ENCODE results near the gene PARD3B.

PARD3B gene

DNA sequence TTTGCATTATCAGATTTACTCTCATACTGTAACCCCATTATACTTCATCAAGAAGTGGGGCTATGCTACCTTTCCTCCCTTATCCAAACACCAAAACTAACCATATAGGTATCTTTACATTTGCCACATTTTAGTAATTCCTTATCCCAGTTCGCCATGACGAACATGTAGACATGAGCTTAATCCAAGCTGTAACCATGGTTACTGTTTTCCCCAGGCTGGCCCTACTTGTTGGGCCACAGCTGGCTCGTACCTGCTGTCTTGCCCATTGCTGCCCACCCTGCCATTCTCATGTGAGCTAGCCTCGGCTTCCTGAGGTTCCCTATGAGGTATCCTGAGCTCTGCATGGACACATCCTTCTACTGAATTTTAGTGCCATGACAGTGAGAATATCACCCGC lies 117.7 kb downstream of the PARD3B start:
- DNase-seq = no peak

DNA sequence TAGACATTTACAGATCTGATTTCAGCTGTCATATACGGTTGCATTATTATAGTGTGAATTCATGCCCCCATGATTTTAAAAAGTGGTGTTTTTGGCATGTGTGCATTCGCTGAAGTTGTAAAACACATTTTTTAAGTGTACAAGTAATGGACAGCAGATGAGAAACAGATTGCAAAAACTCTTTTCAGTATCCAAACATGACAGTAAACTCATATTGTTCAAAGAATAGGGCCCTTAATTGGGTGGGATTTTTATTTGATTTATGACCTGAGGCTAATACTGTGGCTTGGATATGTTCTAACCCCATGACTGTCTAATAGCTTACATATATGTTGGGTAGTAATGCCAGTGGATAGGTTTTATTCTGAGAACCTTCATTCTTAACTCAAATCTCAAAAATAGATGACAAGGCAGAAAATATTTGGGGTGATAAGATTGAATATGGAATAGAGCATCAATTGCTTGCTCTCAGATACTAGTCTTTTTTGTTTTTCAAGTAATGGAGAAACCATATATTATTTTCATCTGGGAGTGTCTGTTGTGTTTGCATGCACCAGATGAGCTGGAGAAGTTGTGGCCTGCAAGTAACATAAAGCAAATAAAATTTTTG lies 118.6 kb downstream of the PARD3B start:
- no peak for DNase-seq

DNA sequence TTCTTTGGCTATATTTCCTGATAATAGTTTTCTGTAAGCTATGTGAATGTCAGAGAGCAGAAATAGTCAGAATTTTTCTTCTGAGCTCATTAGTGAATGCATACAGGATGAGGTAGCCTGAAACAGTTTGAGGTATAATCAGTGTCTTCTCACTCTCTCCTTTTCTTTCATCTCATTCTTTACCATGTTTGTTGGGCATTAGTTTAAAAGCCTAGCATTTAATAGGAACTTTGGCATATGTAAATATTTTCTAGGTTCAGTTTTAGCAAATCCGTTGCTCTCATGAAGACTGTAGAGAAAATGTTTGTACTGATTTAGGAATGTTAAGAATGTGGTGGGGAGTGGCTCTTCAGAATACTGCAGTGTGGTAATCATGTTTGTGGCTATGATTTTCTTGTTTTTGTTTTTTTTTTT lies 119.4 kb downstream of the PARD3B start:
- no peak for DNase-seq

DNA sequence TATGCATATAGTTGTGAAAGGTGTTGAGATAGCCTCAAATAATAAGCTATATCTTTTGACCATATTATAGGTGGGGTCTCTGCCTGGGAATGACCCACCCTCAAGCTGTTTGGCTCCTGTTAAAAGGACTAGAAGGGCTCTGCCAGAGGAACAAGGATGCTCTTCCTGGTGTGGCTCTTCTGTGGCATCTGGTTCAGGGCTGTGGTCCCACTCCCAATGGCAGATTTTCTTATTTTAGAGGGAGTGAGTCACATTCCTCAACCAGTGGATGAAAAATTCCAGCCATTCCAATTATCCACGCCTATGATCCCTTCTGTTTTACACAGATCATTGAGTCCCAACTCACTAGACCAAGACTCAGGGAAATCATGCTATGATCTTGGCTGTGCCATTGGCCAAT lies 119.9 kb downstream of the PARD3B start:
- DNase-seq = no peak

DNA sequence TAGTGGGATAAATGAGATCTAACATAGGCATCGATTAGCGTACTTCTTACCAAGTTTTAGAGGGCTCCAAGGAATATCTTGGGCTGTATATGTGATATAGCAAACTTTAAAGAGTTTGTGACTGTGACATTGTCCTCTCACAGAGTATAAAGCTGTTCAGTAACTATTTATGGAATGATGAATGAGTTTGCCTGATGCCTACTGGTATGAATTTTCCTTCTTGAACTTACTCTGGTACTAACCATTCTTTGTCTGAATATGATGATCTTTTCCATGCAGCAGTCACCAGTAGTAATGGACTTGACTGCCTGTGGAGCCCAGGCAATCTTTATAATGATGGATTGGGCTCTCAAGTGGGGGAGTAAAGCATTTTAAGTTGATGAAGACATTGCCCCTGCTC lies 120.5 kb downstream of the PARD3B start:
- DNase-seq = no peak

DNA sequence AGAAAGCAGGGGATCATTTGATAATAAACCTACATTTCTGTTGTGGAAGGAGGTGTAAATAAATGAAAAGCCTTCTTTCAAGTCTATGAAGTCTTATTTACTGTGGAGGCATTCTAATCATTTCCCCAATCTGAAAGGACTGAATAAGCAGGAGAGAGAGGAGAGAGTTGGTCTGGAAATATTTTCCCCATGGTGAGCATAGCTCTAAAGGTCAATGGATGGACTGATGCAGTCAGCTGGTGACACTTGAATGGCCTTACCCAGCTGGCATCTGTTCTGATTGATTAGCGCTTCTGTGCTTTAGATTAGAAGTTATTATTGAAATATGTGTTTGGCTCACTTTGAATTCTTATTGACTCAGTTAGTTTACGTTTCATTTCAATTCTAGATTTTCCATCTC lies 122.7 kb downstream of the PARD3B start:
- DNase-seq = no peak

DNA sequence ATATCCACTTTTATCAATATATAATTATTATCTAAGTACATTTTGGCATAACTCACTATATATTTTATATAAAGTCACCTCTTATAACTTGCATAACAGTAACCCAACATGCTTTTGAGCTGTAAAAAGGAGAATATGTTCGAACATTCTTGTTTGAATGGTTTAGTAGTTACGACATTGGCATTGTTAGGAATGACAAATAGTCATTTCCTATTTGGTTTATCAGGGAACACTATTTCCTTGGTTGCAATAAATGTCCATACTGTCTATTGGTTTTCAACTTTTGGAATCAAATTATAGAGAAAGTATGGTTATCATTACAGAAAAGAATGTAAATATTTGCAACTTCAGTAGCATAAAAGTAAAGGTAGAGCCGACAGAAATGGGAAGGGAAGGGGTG lies 124.1 kb downstream of the PARD3B start:
- no peak for DNase-seq

DNA sequence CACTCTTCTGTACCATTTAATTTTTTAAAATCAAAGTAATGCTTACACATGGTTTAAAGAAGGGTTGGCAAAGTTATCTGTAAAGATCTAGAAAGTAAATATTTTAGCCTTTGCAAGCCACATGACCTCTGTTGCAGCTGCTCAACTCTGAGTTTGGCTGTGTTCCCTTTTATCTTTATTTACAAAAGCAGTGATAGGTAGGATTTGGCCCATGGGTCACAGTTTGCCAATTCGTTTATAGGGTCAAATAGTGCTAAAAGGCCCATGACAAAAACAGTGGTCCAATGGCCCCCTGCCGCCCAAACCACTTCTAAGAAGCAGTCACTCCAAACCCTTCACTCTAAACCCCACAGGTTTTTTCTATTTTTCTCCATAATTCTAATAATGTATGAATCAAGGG lies 124.8 kb downstream of the PARD3B start:
- DNase-seq = no peak

DNA sequence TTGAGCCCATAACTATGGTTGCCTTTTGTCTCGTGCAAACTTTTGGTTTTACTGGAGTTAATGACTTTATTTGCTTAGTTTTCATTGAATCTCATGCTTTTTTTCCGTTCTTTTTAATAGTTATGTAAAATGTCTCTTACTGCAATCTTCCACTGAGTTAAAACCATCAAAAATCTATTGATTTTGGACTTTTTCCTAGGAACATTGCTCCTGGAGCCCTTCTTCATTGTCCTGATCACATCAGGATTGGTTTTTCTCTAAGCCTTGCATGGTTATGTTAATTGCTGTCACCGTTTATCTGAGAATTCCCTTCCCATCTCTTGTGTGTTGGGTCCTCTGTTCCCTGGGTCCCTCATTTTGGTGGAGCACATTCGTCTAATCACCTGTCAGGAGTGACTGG lies 125.5 kb downstream of the PARD3B start:
- no peak for DNase-seq

DNA sequence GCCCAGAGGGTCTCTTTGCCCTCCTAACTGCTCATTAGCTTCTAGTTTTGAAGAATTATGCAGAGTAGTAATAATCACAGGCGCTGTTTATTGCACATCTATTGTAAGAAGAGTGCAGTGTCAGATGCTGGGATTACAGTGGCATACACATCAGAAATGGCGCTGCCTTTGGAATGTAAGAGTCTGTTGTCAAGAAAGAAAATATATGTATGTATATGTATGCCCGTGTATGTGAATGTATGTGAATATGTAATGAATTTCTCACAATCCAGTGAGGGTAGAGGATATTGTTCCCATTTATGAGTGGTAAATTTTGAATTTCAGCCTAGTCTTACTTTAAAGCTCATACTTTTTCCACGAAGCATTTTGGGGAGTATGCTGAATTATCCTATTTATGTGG lies 127.5 kb downstream of the PARD3B start:
- DNase-seq = no peak

DNA sequence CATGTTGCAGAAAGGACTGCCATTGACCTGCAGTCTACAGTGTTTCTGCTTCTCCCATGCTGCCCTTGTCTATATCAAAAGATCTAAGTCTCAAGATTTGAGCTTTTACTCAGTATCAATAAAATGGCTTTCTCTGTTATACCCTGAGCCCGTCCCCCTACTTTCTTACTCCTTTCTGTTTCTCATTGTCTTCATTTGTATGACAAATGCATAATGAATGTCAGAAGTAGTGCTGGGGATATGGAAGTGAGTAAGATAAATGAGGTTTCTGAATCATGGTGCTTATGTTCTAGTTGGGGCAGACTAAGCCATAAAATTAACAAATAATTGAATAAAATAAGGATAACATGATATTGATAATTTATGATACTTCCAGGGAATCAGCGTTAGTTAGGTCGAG lies 128.6 kb downstream of the PARD3B start:
- no peak for DNase-seq

DNA sequence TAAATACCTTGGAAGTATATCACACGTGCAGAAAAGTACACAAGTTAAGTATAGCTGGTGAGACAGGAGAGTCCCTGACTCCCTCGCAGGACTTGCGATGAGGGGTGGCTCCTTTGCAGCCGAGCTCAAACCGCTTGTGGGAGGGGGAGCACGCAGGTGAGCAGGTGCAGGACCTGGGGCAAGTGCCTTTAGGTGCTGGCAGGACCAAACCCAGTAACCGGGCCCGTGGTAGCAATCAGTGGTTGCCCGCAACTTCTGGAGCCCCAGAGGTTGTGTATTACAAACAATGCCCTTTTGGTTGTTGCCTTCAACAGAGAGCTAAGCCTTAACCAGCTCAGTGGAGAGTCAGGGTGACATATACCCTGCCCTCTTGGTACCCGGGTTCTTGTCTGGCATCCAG lies 132.8 kb downstream of the PARD3B start:
- DNase-seq = no peak

DNA sequence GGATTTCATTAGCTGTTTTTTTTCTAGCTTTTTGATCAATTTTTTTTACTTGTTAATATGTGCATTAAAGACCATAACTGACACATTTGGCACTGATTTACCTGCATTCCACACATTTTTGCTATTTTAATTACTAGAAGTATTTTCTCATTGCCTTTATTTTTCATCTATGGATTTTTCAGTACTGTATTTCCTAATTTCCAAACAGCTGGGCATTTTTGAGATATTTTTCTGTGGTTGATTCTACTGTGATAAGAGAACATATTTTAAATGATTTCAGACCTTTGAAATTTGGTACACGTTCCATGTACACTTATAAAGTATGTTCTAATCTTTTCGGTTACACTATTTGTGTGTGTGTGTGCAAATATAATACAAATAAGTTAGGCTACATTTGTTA lies 135.3 kb downstream of the PARD3B start:
- DNase-seq = no peak

DNA sequence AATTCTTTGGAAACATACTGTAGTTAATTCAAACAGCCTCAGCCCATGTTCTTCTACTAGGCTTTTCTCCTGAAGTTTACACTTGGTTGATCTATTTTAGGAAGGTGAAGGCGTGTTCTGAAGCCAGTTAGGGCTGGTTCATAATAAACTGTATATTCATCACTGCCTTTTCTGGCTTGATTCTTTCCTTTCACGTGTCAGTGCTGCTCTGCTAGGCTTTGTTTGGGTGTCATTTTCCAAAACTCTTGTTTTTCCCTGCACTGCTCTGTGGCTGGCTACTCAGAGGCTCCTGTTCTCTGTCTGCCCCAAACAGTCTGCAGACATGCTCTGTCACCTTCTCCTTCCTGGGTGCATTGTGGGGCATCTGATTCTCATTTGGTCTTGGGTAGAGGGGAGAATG lies 136.1 kb downstream of the PARD3B start:
- no peak for DNase-seq

DNA sequence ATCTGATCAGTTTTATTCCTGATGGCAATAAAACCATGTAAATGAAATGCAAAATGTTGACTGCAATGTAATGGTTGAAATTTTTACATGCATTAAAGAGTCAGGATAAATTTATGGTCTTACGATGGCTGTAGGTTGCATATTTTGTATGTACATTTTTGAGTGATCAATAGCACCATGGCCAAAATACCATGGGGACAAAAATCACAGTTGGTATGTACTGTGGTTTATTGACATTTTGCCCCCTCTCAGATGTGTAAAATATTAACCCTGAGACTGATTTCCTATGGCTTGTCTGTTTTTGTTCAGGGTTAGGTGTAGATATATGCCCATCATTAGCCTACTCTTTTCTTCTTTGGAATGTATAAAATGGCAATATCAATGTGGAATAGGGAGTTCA lies 138.1 kb downstream of the PARD3B start:
- no peak for DNase-seq

DNA sequence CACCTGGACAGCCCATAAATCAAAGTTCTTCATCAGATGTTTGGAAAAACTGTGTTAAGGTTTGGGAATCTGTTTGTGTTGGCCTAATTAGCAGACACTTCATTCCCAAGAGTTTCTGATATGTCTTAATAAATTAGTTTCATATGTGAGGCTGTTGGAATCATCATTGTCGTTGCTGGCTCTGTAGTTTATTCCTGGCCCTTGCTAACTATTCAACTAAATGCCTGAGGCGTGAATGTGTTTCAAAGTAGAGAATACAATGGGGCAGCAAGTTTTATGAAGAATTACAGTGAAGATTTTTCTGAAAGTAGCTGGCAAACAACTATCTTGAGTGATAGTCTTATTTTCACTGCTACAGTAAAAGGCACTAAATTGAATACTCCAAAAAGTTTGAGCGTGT lies 141.1 kb downstream of the PARD3B start:
- no peak for DNase-seq

DNA sequence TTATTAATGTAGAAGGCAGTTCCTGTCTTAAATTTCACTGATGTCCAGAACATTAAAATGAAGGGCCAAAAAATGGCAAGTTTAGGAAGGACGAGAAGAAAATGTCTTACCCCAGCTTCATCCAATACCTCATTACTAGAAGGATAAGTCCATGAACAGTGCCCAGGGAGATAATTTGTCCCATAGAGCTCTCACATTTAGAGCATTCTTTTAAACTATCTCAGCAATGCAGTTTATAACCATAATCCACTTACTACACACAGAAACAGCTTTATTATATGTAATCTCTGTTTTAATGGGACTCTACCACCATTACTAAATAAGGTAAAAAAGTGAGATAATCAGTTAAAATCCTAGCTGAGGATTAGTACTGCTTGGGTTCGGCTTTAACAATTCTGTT lies 142.5 kb downstream of the PARD3B start:
- DNase-seq = no peak

DNA sequence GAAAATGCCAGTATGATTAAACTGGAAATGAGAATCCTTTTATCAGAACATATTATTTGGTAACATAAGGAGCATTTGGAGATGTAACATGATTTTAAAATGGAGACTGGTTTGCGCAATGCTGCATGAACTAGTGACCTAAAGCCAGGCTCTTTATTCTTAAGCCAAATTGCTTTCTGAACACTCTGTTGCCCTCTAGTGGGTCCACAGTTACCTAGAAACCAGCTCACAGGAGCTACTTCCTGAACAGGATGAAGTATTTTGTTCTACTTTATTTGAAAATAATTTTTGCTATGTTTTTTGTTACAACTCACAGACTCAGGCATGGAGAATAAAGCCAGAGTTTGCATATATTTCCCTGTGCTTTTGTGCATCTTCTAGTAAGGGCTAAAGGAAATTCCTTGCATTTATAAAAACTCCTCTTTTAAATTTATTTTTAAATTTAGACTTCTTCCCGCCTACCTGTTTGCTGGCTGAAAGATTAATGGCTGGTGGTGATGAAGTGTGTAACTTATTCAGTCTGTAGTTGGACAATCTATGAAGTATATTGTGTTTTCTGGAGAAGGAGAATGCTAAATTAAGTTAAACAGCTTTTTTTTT lies 146.7 kb downstream of the PARD3B start:
- no peak for DNase-seq

DNA sequence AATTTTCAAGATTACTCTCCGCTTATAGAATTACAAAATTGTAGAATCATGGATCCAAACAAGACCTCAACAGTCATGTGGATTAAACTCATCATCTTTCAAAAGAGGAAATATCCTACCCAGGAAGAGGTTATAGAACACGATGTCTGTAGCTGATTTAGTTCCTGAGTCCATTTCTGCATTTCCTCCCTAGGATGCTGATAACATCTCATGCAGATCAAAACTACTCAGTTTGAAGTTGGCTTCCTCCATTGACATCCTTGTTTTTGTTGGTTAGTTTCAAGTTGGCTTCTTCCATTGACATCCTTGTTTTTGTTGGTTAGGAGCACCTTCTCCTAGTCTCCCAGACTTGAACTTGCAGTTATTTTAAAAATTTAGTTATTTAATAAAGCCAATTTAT lies 147.5 kb downstream of the PARD3B start:
- DNase-seq = no peak

DNA sequence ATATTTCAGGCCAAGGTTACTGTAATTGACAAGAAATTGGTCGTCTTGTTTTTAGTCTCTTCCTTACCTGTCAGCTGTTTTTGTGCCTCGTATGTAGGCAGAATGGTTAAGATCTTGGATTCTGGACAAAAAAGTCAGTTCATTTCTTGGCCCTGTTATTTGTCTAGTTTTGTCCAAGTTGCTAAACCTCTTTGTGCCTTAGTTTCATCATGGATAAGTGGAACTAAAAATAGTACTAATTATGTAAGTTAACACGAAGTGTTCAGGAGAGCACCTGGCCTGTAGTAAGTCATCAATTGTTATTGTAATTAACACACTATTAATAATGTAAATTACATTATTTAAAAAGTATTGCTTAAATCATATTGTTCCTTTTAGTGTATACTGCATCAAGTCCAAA lies 148.0 kb downstream of the PARD3B start:
- DNase-seq = no peak

DNA sequence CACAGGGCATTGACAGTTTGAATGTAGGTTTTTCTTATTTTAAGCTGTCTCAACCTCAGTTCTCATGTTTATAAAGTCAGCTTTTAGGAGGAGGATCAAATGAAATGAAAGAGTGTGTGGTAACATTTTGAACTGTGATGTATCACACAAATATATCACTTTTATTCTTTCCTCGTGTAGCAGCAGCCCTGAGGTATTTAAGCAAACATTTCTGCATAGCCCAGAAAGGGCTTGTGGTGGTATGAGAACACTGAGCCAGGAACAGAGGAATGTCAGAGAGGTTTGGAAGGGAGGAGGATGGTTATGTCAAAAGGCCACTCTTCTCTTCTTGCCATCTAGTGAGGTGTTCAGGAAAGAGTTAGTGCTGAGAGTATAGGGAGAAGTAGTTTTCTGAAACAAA lies 150.2 kb downstream of the PARD3B start:
- DNase-seq = no peak

DNA sequence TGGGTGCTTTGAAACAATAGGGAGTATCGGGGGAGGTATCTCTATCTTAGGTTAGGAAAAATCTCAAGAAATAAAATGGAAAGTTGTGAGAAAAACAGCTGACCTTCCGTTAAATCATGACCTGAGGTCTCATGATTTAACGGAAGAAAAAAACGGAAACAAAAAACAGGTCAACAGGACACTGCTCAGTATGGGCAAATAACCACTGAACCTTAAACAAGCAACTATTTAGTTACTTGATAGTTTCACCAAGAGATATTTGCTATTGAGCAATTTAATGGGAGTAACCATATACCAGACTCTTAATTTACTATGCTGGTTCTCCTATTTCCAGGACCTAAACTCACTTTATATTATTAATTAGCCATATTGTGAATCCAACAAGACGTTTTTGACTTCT lies 150.8 kb downstream of the PARD3B start:
- DNase-seq = no peak

DNA sequence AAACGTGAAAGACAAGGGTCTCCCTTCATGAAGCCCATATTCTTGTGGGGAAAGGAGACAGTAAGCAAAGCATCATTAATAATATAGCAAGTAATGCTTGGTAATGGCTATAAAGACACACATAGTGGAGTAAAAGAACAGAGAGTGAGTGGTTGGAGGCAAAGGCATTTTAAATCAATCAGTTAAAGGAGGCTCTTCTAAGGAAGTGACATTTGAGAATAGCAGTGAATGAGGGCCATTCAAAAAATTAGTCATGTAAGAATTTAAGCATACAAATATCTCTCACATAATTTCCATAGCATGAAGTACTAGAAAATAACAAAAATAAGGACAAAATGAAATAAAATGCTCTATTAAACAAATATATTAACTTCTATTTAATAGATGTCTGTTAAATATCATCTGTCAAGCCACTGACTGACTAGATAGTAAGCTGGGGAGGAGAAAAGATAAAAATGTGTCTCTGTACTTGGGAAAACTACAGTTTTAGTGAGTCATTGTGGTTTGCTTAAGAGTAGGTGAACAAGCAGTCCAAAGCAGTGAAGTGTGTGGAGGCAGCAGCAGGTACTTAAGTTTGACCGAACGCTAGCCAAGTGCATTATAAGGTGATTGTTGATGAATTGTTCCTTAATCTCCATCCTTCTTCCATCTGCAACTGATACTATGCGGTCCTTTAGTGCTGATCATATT lies 160.1 kb downstream of the PARD3B start:
- DNase-seq = no peak

DNA sequence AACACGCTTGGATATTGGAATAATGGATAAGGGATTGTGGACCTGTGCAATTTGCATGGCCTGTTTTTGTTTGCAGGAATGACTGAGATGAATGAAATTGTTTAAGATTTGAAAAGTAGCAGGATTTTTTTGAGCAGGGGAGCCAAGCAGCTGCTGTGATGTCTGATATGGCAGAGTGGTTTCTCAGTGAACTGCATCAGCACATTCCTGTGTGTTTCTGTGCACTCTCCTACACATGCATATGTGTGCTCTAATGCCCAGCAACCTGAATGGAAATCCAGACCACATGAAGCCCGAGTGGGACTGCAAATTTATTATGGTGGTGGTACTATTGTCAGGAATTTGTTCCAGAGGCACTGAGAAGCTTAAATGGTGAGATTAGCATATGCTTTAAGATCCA lies 161.7 kb downstream of the PARD3B start:
- DNase-seq = no peak

DNA sequence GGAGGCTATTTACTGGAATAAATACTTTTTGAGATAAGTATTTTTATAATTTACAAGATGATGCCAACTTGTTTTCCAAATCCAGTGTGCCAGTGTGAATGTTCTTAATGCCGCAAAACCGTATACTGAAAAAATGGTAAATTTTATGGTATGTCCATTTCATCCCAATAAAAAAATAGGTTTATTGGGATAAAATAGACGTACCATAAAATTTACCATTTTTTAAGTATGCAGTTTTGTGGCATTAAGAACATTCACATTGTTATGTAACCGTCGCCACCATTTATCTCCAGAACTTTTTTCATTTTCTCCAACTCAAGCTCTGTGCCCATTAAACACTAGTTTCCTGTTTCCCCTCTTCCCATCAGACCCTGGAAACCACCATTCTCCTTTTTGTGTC lies 167.9 kb downstream of the PARD3B start:
- no peak for DNase-seq

All from activated effector memory CD4-positive, alpha-beta T cell treated with anti-CD3 and anti-CD28 coated beads, Interleukin-2, amount 50 U/mL, for 16 hours (primary cell).